GM18951 (cell line): Measurements from ENCODE around the gene CERS3.

Experiments
- POLR2A ChIP-seq: IDR thresholded peaks from 4 replicates; pipeline ENCODE4 v1.6.1; 2011; ENCODE audit warnings: mild to moderate bottlenecking; ENCODE audit not compliant: insufficient read length, insufficient read depth; ENCODE audit errors: extremely low read depth
- in situ Hi-C: fragments of 300-500 bp; cut with MboI; formaldehyde crosslinking; loops from one replicate; pipeline ENCODE4 v1.12.0; 2022; ENCODE audit warnings: low sequenced_read_pairs, mixed read lengths, inconsistent platforms; ENCODE audit not compliant: unreplicated experiment

CERS3 gene

GRCh38 chr15:100516643-100517512 is 11.9 kb downstream of the CERS3 start:
- in situ Hi-C loops = no loop called here
- no peak for TF ChIP-seq POLR2A

GRCh38 chr15:100515758-100516157 is 13.0 kb downstream of the CERS3 start:
- no peak for TF ChIP-seq POLR2A

GRCh38 chr15:100508641-100509300 is 20.0 kb downstream of the CERS3 start:
- in situ Hi-C loops = no loop called here

More at GRCh38 chr15:100515758-100516157, 13.0 kb downstream of the CERS3 start:
- in situ Hi-C loops = no loop called here

GRCh38 chr15:100502651-100503050 is 26.1 kb downstream of the CERS3 start:
- no peak for TF ChIP-seq POLR2A
- in situ Hi-C loops = no loop called here

More at GRCh38 chr15:100508641-100509300, 20.0 kb downstream of the CERS3 start:
- TF ChIP-seq POLR2A = no peak

GRCh38 chr15:100501117-100501516 is 27.6 kb downstream of the CERS3 start:
- TF ChIP-seq POLR2A = no peak
- in situ Hi-C loops = no loop called here

GRCh38 chr15:100500226-100500990 is 28.3 kb downstream of the CERS3 start:
- TF ChIP-seq POLR2A = no peak
- in situ Hi-C loops = no loop called here

- no peak for TF ChIP-seq POLR2A
- in situ Hi-C loops = no loop called here
Observed at GRCh38 chr15:100495861-100496260, 32.9 kb downstream of the CERS3 start.

- no peak for TF ChIP-seq POLR2A
- in situ Hi-C loops = no loop called here
Observed at GRCh38 chr15:100493213-100493612, 35.5 kb downstream of the CERS3 start.

- in situ Hi-C loops = no loop called here
- TF ChIP-seq POLR2A = no peak
Observed at GRCh38 chr15:100484443-100484842, 44.3 kb downstream of the CERS3 start.

GRCh38 chr15:100483370-100483769 is 45.4 kb downstream of the CERS3 start:
- TF ChIP-seq POLR2A = no peak
- in situ Hi-C loops = no loop called here

GRCh38 chr15:100476805-100477204 is 51.9 kb downstream of the CERS3 start:
- no peak for TF ChIP-seq POLR2A
- in situ Hi-C loops = no loop called here

GRCh38 chr15:100472736-100473135 is 56.0 kb downstream of the CERS3 start:
- no peak for TF ChIP-seq POLR2A
- in situ Hi-C loops = no loop called here

GRCh38 chr15:100471933-100472332 is 56.8 kb downstream of the CERS3 start:
- in situ Hi-C loops = no loop called here
- no peak for TF ChIP-seq POLR2A

GRCh38 chr15:100468285-100468684 is 60.5 kb downstream of the CERS3 start:
- no peak for TF ChIP-seq POLR2A
- in situ Hi-C loops = no loop called here

GRCh38 chr15:100466073-100466472 is 62.7 kb downstream of the CERS3 start:
- TF ChIP-seq POLR2A = no peak
- in situ Hi-C loops = no loop called here
